K562 (cell line): ENCODE data around the gene GYPC. TPM values are rescaled to one million over a fixed set of nuclear protein-coding genes. Genes with fewer than 3 reads are reported as not detected.

Experiments used
- ATAC-seq: fragments of 200-7000 bp; cut with Tn5 transposase; 3 replicates; pipeline ENCODE4 v1.9.1; 2020; ENCODE audit warnings: moderate library complexity
- BruUV-seq: library from RNA; stranded (reverse); fragments of 400-500 nt; replicated peaks from 2 replicates; lab custom pipeline; 2021; lab: Mats Ljungman, UMichigan
- CTCF ChIA-PET: fragments of 300-600 bp; formaldehyde crosslinking; extraction: SDS; loops from one replicate; lab custom pipeline; 2021; ENCODE audit warnings: low intra/inter-chr PET ratio; lab: Yijun Ruan, JAX
- POLR2A ChIA-PET: fragments of 300-600, 350-650 bp; sonication (Branson Sonifier 250); formaldehyde crosslinking; extraction: SDS; loops from one replicate; lab custom pipeline; 2021; ENCODE audit warnings: antibody characterized with exemption, inconsistent platforms; lab: Yijun Ruan, JAX
- DNase-seq, 4 experiments: peaks; one replicate each; pipeline versions ENCODE4 v3.0.0 to v3.0.0-alpha.2; 2011 to 2018; ENCODE audit warnings: low spot score in 3 of 4, mixed read lengths in 3 of 4; ENCODE audit errors: extremely low read depth in 1 of 4
- FAIRE-seq: peaks from 2 replicates; lab custom pipeline; 2011; peaks lifted over from hg19 to GRCh38; lab: Jason Lieb, UNC
- H2AFZ ChIP-seq: 2 replicates; pipeline ENCODE4 v1.6.0; 2011; ENCODE audit warnings: low read depth, low read length, control low read depth, inconsistent platforms
- H3K27ac ChIP-seq: fragments of 200-600 bp; 3 replicates; pipeline ENCODE4 v1.8.0; 2011; ENCODE audit warnings: low read depth, mild to moderate bottlenecking, control low read depth, inconsistent platforms, low read length, moderate library complexity, mixed read lengths; ENCODE audit errors: extremely low read depth
- H3K27me3 ChIP-seq, 2 experiments: fragments of 300-600 bp in 1 of 2; 2 replicates in 1 of 2; 3 replicates in 1 of 2; pipeline versions ENCODE4 v1.6.0 to v1.8.0; 2011; ENCODE audit warnings: inconsistent platforms in 2 of 2, low read length in 2 of 2, mild to moderate bottlenecking in 1 of 2, mixed read lengths in 1 of 2, moderate library complexity in 1 of 2; ENCODE audit not compliant: control insufficient read depth in 2 of 2, insufficient read depth in 2 of 2
- H3K36me3 ChIP-seq: fragments of 300-600 bp; 3 replicates; pipeline ENCODE4 v1.8.0; 2011; ENCODE audit warnings: mild to moderate bottlenecking, low read length, inconsistent platforms; ENCODE audit not compliant: control insufficient read depth, insufficient read depth
- H3K4me1 ChIP-seq, 2 experiments: fragments of 200-600 bp in 1 of 2; replicated peaks in 1 of 2; 2 replicates in 1 of 2; 3 replicates in 1 of 2; pipeline versions ENCODE4 v1.5.1 to v1.8.0; 2011; ENCODE audit warnings: inconsistent platforms in 2 of 2, low read length in 2 of 2, mild to moderate bottlenecking in 1 of 2, mixed read lengths in 1 of 2, moderate library complexity in 1 of 2; ENCODE audit not compliant: control insufficient read depth in 2 of 2, insufficient read depth in 2 of 2
- H3K4me2 ChIP-seq: 2 replicates; pipeline ENCODE4 v1.6.1; 2011; ENCODE audit warnings: low read length, control low read depth, inconsistent platforms, mixed read lengths; ENCODE audit not compliant: insufficient read depth
- H3K4me3 ChIP-seq: fragments of 200-600 bp; sonication (generic), shearing (Covaris generic); 2 replicates; pipeline ENCODE4 v1.5.1; 2016; ENCODE audit warnings: control low read depth, inconsistent platforms
- H3K79me2 ChIP-seq: fragments of 200-600 bp; 3 replicates; pipeline ENCODE4 v1.8.0; 2011; ENCODE audit warnings: low read length, inconsistent platforms; ENCODE audit not compliant: control insufficient read depth, insufficient read depth
- H3K9ac ChIP-seq, 2 experiments: 2 replicates each; pipeline versions ENCODE4 v1.6.0 to v1.6.1; 2011; ENCODE audit warnings: low read depth in 2 of 2, low read length in 2 of 2, control low read depth in 1 of 2, inconsistent platforms in 1 of 2, mild to moderate bottlenecking in 1 of 2, mixed read lengths in 1 of 2; ENCODE audit not compliant: insufficient read depth in 1 of 2
- H3K9me1 ChIP-seq: one replicate; pipeline ENCODE4 v1.6.0; 2011; ENCODE audit warnings: inconsistent platforms, mild to moderate bottlenecking, low read length, moderate library complexity; ENCODE audit not compliant: control insufficient read depth, insufficient read depth
- H3K9me3 ChIP-seq: replicated peaks from 2 replicates; pipeline ENCODE4 v1.5.1; 2011; ENCODE audit warnings: low read depth, low read length, inconsistent platforms; ENCODE audit not compliant: control insufficient read depth, insufficient read depth
- H4K20me1 ChIP-seq: replicated peaks from 2 replicates; pipeline ENCODE4 v1.6.1; 2011; ENCODE audit warnings: low read length, inconsistent platforms, mixed read lengths; ENCODE audit not compliant: control insufficient read depth, insufficient read depth
- MYNN ChIP-seq, 2 experiments: sonication (generic); formaldehyde crosslinking in 1 of 2; IDR thresholded peaks; 2 replicates each; pipeline versions ENCODE4 v1.5.0 to v1.6.1; 2016 to 2020; ENCODE audit warnings: antibody characterized with exemption in 1 of 2, missing genetic modification reagents in 1 of 2
- WGBS: fragments of 100-300 bp; shearing (Covaris generic); methylation state at CpG from one replicate; pipeline ENCODE4 v1.1.6; 2016; ENCODE audit warnings: low coverage, mixed read lengths; ENCODE audit not compliant: insufficient coverage; ENCODE audit errors: missing lambda C conversion rate; 5-methylcytosine and 5-hydroxymethylcytosine counted together
- in situ Hi-C: fragments of 300-500 bp; cut with MboI; formaldehyde crosslinking; loops from 4 replicates; pipeline ENCODE4 v1.15.0; 2018; ENCODE audit warnings: inconsistent platforms, mixed read lengths
- intact Hi-C: fragments of 100-400 bp; cut with micrococcal nuclease; formaldehyde crosslinking; loops from 2 replicates; pipeline ENCODE4 v1.14.2; 2022
- polyA plus RNA-seq, 8 experiments: library from polyadenylated mRNA; depleted of rRNA in 4 of 8; stranded (reverse) in 5 of 8; unstranded in 3 of 8; fragments of >200 nt; fragmentation: Nextera tagmentation in 2 of 8; fragmentation: Illumina TruSeq in 1 of 8; extraction: Ambion mirVana in 2 of 8; extraction: Trizol in 1 of 8; gene quantifications; 2 replicates each; pipeline versions ENCODE4 v1.2.1 to v1.2.3, GENCODE V29; 2011 to 2014; ENCODE audit warnings: inconsistent platforms in 1 of 8, missing spikeins in 1 of 8
- total RNA-seq, 7 experiments: library from RNA; depleted of rRNA in 6 of 7; stranded (reverse); fragments of >200 nt in 6 of 7; fragmentation: Illumina TruSeq in 2 of 7; extraction: Trizol in 2 of 7; gene quantifications; 2 replicates each; pipeline versions ENCODE4 v1.2.1 to v1.2.3, GENCODE V29; 2011 to 2021; ENCODE audit warnings: low replicate concordance in 1 of 7
- TF ChIP-seq, protein P1 (sequence below): sonication (generic); formaldehyde crosslinking; IDR thresholded peaks from 2 replicates; pipeline ENCODE4 v1.8.0; 2022; ENCODE audit warnings: mild to moderate bottlenecking, missing genetic modification reagents
- TF ChIP-seq, protein P2 (sequence below): fragments of 450-650 bp; formaldehyde crosslinking; IDR thresholded peaks from 2 replicates; pipeline ENCODE4 v1.4.0; 2020; ENCODE audit warnings: mild to moderate bottlenecking, mixed read lengths

Gene GYPC
- total and polyA plus RNA-seq, 9 of the 15 experiments (the other 6 are each of a cell fraction or from before 2014, with no cell fraction given): 50.6 to 282 (median 194) TPM

GRCh38 chr2:126720638-126721037 is 64.7 kb downstream of the GYPC start:
- in situ Hi-C loops: no loop called here
- Histone ChIP-seq H3K27ac (no peak overlapping the region), H3K4me3 (no peak overlapping the region), H2AFZ (no peak overlapping the region), H3K4me1 (no peaks in the 10 kb centered on the region), H3K9ac (no peak overlapping the region), H3K36me3 (no peaks in the 10 kb centered on the region), H4K20me1 (no peaks in the 10 kb centered on the region), H3K79me2 (no peaks in the 10 kb centered on the region), H3K4me2 (no peak overlapping the region), H3K9me1 (no peaks in the 10 kb centered on the region), H3K9me3 (no peaks in the 10 kb centered on the region), H3K27me3 (peaks cover 9 to 43% of the 10 kb centered on the region in 2 experiments; a peak in 4 of 5 replicates)
- ATAC-seq (no peak), FAIRE-seq (no peak), DNase-seq (no peak)
- ChIA-PET POLR2A (no interaction called here), CTCF (no interaction called here)
- WGBS: 3% methylated on average over 2 of the region's 2 CpGs
- intact Hi-C loops: no loop called here
- BruUV-seq: no TSS peak
- no peak for TF ChIP-seq MYNN (IDR thresholded peaks at IDR 0.05)
- TF ChIP-seq MYNN (CRISPR knock-in tag; IDR thresholded peaks at IDR 0.05): no peak
- TF ChIP-seq, protein P1, sequence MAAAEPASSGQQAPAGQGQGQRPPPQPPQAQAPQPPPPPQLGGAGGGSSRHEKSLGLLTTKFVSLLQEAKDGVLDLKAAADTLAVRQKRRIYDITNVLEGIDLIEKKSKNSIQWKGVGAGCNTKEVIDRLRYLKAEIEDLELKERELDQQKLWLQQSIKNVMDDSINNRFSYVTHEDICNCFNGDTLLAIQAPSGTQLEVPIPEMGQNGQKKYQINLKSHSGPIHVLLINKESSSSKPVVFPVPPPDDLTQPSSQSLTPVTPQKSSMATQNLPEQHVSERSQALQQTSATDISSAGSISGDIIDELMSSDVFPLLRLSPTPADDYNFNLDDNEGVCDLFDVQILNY (CRISPR knock-in tag): no peak
- TF ChIP-seq, protein P2, sequence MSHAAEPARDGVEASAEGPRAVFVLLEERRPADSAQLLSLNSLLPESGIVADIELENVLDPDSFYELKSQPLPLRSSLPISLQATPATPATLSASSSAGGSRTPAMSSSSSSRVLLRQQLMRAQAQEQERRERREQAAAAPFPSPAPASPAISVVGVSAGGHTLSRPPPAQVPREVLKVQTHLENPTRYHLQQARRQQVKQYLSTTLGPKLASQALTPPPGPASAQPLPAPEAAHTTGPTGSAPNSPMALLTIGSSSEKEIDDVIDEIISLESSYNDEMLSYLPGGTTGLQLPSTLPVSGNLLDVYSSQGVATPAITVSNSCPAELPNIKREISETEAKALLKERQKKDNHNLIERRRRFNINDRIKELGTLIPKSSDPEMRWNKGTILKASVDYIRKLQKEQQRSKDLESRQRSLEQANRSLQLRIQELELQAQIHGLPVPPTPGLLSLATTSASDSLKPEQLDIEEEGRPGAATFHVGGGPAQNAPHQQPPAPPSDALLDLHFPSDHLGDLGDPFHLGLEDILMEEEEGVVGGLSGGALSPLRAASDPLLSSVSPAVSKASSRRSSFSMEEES (CRISPR knock-in tag): no peak
